ENCODE data around the gene COMT. TPM values are rescaled to one million over a fixed set of nuclear protein-coding genes. Genes with fewer than 3 reads are reported as not detected.

COMT gene
- total and polyA plus RNA-seq, 2 of the 4 experiments (the other 2 are of a cell fraction): 202 to 347 TPM

Small RNA genes within 50 kb of the gene (microRNA-seq; reads per million reads assigned to microRNA genes)
- gene MIR4761 (ENCODE audit: unreplicated experiment): not detected

Other genes starting within 250 kb of the COMT start
- gene SEPTIN5, start 227.3 kb upstream of the COMT start, total RNA-seq (2012; rRNA removed): 16.8 and 17.2 TPM in 2 replicates
- 20.7 and 22.3 TPM in 2 replicates for gene SEPTIN5, start 227.3 kb upstream of the COMT start, polyA plus RNA-seq (2012; rRNA removed)
- gene GP1BB, start 218.2 kb upstream of the COMT start, total RNA-seq (2012; rRNA removed): 0.18 and 0.28 TPM in 2 replicates
- gene GP1BB, start 218.2 kb upstream of the COMT start, polyA plus RNA-seq (2012; rRNA removed): 1.5 and 4.6 TPM in 2 replicates
- not detected in 2 replicates for gene TBX1, start 181.0 kb upstream of the COMT start, total RNA-seq (2012; rRNA removed)
- 0.03 and 0.13 TPM in 2 replicates for gene TBX1, start 181.0 kb upstream of the COMT start, polyA plus RNA-seq (2012; rRNA removed)
- gene GNB1L, start 86.9 kb upstream of the COMT start, total RNA-seq (2012; rRNA removed): 1.7 and 2.5 TPM in 2 replicates
- gene GNB1L, start 86.9 kb upstream of the COMT start, polyA plus RNA-seq (2012; rRNA removed): 4.4 and 5.5 TPM in 2 replicates
- gene RTL10, start 86.9 kb upstream of the COMT start, total RNA-seq (2012; rRNA removed): 8.6 TPM in 2 replicates
- gene RTL10, start 86.9 kb upstream of the COMT start, polyA plus RNA-seq (2012; rRNA removed): 12.1 and 14.0 TPM in 2 replicates
- gene TXNRD2, start within 50 bp of the COMT start, total RNA-seq (2012; rRNA removed): 14.7 and 15.6 TPM in 2 replicates
- 25.7 and 28.4 TPM in 2 replicates for gene TXNRD2, start within 50 bp of the COMT start, polyA plus RNA-seq (2012; rRNA removed)
- 8.6 and 12.2 TPM in 2 replicates for gene ARVCF, start 75.1 kb downstream of the COMT start, total RNA-seq (2012; rRNA removed)
- gene ARVCF, start 75.1 kb downstream of the COMT start, polyA plus RNA-seq (2012; rRNA removed): 14.1 and 18.1 TPM in 2 replicates
- gene TANGO2, start 79.3 kb downstream of the COMT start, total RNA-seq (2012; rRNA removed): 60.5 and 75.1 TPM in 2 replicates
- 43.2 and 45.1 TPM in 2 replicates for gene TANGO2, start 79.3 kb downstream of the COMT start, polyA plus RNA-seq (2012; rRNA removed)
- gene DGCR8, start 138.5 kb downstream of the COMT start, total RNA-seq (2012; rRNA removed): 16.7 and 22.8 TPM in 2 replicates
- gene DGCR8, start 138.5 kb downstream of the COMT start, polyA plus RNA-seq (2012; rRNA removed): 21.5 and 25.3 TPM in 2 replicates
- gene RANBP1, start 174.3 kb downstream of the COMT start, total RNA-seq (2012; rRNA removed): 173 and 271 TPM in 2 replicates
- gene RANBP1, start 174.3 kb downstream of the COMT start, polyA plus RNA-seq (2012; rRNA removed): 376 and 419 TPM in 2 replicates
- gene TRMT2A, start 175.5 kb downstream of the COMT start, total RNA-seq (2012; rRNA removed): 12.8 and 22.0 TPM in 2 replicates
- gene TRMT2A, start 175.5 kb downstream of the COMT start, polyA plus RNA-seq (2012; rRNA removed): 39.1 and 46.4 TPM in 2 replicates
- gene ZDHHC8, start 190.0 kb downstream of the COMT start, total RNA-seq (2012; rRNA removed): 2.5 and 4.4 TPM in 2 replicates
- 72.6 and 75.6 TPM in 2 replicates for gene ZDHHC8, start 190.0 kb downstream of the COMT start, polyA plus RNA-seq (2012; rRNA removed)
- gene CCDC188, start 209.3 kb downstream of the COMT start, total RNA-seq (2012; rRNA removed): not detected in 2 replicates
- 0.10 and 0.32 TPM in 2 replicates for gene CCDC188, start 209.3 kb downstream of the COMT start, polyA plus RNA-seq (2012; rRNA removed)